Gastroesophageal sphincter (tissue), 4 donors: ENCODE results near the gene ARHGEF3. TPM values are rescaled to one million over a fixed set of nuclear protein-coding genes. Genes with fewer than 3 reads are reported as not detected.

Source experiments
- ATAC-seq: fragments of 150-250 bp; one replicate; pipeline ENCODE4 v1.9.1; 2016; ENCODE audit warnings: mild to moderate bottlenecking, moderate library complexity
- H3K27ac ChIP-seq, 4 donors: fragments of 200-600 bp; sonication (generic) in 3 of 4; 1 replicate in 3 of 4; 2 replicates in 1 of 4; pipeline ENCODE4 v1.5.1; 2016 to 2019
- H3K27me3 ChIP-seq: fragments of 200-600 bp; sonication (generic); one replicate; pipeline ENCODE4 v1.5.1; 2019
- H3K36me3 ChIP-seq, 2 donors: fragments of 200-600 bp; sonication (generic); one replicate each; pipeline ENCODE4 v1.5.1; 2019; ENCODE audit warnings: control low read depth in 1 of 2
- H3K4me1 ChIP-seq, 3 donors: fragments of 200-600 bp; sonication (generic); 1 replicate in 2 of 3; 2 replicates in 1 of 3; pipeline ENCODE4 v1.5.1; 2016 to 2019; ENCODE audit warnings: control low read depth in 2 of 3
- H3K4me3 ChIP-seq, 2 donors: fragments of 200-600 bp; sonication (generic); one replicate each; pipeline ENCODE4 v1.5.1; 2019; ENCODE audit warnings: mild to moderate bottlenecking in 1 of 2, moderate library complexity in 1 of 2
- H3K9me3 ChIP-seq, 3 donors: fragments of 200-600 bp; sonication (generic); one replicate each; pipeline ENCODE4 v1.5.1; 2017 to 2019; ENCODE audit warnings: control low read depth in 2 of 3
- EP300 ChIP-seq: sonication (generic); formaldehyde crosslinking; IDR thresholded peaks from one replicate; pipeline ENCODE4 v1.6.1; 2017; ENCODE audit warnings: antibody characterized with exemption, mild to moderate bottlenecking
- POLR2A ChIP-seq, 2 donors: fragments of 450-650 bp; IDR thresholded peaks; one replicate each; pipeline ENCODE4 v1.6.1; 2017; ENCODE audit warnings: antibody characterized with exemption in 2 of 2, mild to moderate bottlenecking in 2 of 2, moderate library complexity in 1 of 2
- POLR2AphosphoS5 ChIP-seq: sonication (generic); formaldehyde crosslinking; IDR thresholded peaks from one replicate; pipeline ENCODE4 v1.6.1; 2017; ENCODE audit warnings: antibody characterized with exemption
- WGBS, 2 donors: methylation state at CpG; one replicate each; pipeline ENCODE4 v1.1.5; 2018; ENCODE audit warnings: low coverage in 1 of 2; 5-methylcytosine and 5-hydroxymethylcytosine counted together
- total RNA-seq, 4 donors: library from RNA; depleted of rRNA; stranded (reverse); fragments of >200 nt; gene quantifications; one replicate each; pipeline ENCODE4 v1.1.0, GENCODE V29; 2016
- TF ChIP-seq, protein P1 (sequence below), 4 experiments: fragments of 200-600 bp in 2 of 4; fragments of 450-650 bp in 2 of 4; sonication (generic) in 1 of 4; IDR thresholded peaks; one replicate each; pipeline ENCODE4 v1.5.1; 2017 to 2019; ENCODE audit warnings: antibody characterized with exemption in 4 of 4, mild to moderate bottlenecking in 2 of 4, moderate library complexity in 2 of 4

Gene ARHGEF3
- total RNA-seq, 4 donors from 2014 or later = 10.1 to 21.6 (median 10.5) TPM

DNA sequence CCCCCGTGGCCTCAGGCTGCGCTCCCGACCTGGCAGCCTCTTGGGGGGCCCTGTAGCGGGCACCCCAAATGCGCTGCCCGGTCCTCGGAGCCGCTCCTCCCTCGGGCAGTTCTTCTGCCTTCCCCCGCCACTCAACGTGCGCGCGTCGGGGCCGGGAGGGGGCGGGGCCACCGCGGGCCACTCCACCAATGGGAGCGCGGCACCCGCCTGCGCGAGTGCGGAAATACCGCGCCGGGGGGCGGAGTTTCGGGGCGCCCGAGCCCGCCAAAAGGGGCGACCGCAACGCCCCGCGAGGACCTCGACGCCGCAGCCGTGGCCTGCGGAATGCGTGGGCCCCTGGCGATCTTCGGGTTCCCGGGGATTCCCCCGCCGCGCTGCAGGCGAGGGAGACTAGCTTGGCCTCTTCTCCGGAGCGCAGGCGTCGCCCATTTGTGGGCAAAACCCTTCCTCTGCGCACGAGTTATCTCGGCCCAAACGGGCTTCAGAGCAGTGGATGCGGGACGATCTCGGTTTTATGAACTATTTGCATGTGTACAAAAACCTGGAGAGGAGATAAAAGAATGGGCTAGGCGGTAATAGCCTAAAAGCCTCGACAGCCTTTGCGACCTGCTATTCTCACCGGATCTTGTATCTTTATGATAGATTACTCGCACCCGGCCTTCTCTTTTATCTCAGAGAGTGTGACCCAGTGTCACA, 118.5 kb downstream of the ARHGEF3 start, which contains the start of gene TASOR:
TASOR (minus strand) TSS at position 144 of the 696 bp plus-strand sequence. CDS start 259 bp downstream, outside the sequence.
- TF ChIP-seq EP300 (no peak), POLR2AphosphoS5 (peak; percentile 78), POLR2A (IDR thresholded peaks at IDR 0.05) (peak; percentile 74 to 75)
- Histone ChIP-seq H3K27ac (peak within 1 kb of the TSS; percentile 94 to 99 (median 98)), H3K4me1 (peaks cover 0 to 37% (median 6%) of the 10 kb centered on the region in 3 donors), H3K27me3 (no peaks in the 10 kb centered on the region), H3K36me3 (no peaks in the 10 kb centered on the region), H3K4me3 (peak within 1 kb of the TSS; percentile 68 to 73), H3K9me3 (no peaks in the 10 kb centered on the region)
- 48 to 82% methylated on average over 2 to 18 of the region's 68 CpGs for WGBS, 2 donors
- ATAC-seq = peak; percentile 96

DNA sequence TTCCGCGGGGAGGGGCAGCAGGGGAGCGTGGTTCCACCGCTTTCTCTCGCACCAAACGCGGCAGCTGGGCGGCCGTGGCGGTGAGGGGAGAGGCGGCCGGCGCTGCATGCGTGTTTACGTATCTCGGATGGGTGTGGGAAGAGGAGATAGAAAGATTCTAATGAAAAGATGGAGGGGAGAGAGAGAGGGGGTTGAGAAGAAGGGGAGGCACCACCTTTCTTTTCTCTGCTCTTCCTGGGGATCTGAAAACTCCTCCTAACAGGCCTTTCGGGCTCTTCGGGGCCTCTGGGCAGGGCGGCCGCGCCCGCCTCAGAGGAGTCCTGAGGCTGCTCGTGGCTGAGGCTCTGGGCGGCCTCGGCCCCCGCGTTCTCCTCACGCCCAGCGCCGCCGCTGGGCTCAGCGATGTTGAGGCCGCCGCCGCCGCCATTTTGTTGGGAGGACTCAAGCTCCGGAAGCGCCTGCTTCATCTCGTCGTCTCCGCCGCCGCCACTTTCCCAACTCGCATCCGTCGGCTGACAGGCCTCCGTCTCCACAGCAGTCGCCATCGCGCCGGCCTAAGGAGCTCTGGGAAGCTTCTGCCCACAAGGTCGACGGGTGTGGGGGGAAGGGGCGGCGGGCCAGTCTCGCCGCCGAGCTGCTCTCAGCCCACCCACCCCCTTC, 119.2 kb downstream of the ARHGEF3 start:
- TF ChIP-seq, protein P1, sequence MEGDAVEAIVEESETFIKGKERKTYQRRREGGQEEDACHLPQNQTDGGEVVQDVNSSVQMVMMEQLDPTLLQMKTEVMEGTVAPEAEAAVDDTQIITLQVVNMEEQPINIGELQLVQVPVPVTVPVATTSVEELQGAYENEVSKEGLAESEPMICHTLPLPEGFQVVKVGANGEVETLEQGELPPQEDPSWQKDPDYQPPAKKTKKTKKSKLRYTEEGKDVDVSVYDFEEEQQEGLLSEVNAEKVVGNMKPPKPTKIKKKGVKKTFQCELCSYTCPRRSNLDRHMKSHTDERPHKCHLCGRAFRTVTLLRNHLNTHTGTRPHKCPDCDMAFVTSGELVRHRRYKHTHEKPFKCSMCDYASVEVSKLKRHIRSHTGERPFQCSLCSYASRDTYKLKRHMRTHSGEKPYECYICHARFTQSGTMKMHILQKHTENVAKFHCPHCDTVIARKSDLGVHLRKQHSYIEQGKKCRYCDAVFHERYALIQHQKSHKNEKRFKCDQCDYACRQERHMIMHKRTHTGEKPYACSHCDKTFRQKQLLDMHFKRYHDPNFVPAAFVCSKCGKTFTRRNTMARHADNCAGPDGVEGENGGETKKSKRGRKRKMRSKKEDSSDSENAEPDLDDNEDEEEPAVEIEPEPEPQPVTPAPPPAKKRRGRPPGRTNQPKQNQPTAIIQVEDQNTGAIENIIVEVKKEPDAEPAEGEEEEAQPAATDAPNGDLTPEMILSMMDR (IDR thresholded peaks at IDR 0.05) = peak in 1 of 4 experiments; percentile 12
- TF ChIP-seq POLR2AphosphoS5 = no peak
- peak; percentile 41 to 43 for TF ChIP-seq POLR2A (IDR thresholded peaks at IDR 0.05)
- ATAC-seq = peak; percentile 82
- H3K4me3 ChIP-seq = peak overlapping the region; percentile 68 to 73
- 2% methylated on average over 28 of the region's 58 CpGs; no CpG with 5 or more reads in 1 of the 2 donors for WGBS, 2 donors
- H3K27me3 ChIP-seq = no peaks in the 10 kb centered on the region
- H3K27ac ChIP-seq = peak overlapping the region; percentile 94 to 99 (median 98)
- peaks cover 0 to 37% (median 6%) of the 10 kb centered on the region in 3 donors for H3K4me1 ChIP-seq
- no peaks in the 10 kb centered on the region for H3K9me3 ChIP-seq
- no peaks in the 10 kb centered on the region for H3K36me3 ChIP-seq

DNA sequence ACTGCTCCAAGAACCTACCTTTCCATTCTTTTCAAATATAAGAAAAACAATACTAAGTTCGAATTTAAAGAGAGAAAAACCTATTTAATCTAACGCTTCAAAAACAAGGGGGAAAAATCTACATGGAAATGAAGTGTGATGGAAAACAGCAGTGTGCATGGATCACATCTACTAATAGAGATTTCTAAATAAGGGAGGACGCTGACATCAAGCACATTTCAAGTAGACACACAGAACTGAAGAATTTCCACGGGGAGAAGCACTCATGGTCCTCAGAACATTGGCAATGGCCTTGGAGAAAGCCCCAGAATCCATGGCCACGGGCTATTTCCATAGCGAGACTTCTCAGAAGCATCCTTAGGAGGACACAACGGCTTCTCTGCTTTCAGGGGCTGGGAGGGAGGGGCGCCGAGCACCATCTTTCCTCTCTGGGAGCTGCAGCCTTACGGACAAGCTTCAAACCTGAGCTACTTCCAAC, 119.7 kb downstream of the ARHGEF3 start:
- Histone ChIP-seq H3K27me3 (no peaks in the 10 kb centered on the region), H3K27ac (peak overlapping the region; percentile 94 to 99 (median 98)), H3K4me3 (peak overlapping the region; percentile 68 to 73), H3K36me3 (no peaks in the 10 kb centered on the region), H3K9me3 (no peaks in the 10 kb centered on the region), H3K4me1 (peaks cover 0 to 37% (median 6%) of the 10 kb centered on the region in 3 donors)
- 16 to 70% methylated on average over 2 to 9 of the region's 10 CpGs for WGBS, 2 donors
- TF ChIP-seq POLR2A (IDR thresholded peaks at IDR 0.05) = no peak
- no peak for TF ChIP-seq EP300
- TF ChIP-seq, protein P1 (IDR thresholded peaks at IDR 0.05) = no peak
- no peak for ATAC-seq

DNA sequence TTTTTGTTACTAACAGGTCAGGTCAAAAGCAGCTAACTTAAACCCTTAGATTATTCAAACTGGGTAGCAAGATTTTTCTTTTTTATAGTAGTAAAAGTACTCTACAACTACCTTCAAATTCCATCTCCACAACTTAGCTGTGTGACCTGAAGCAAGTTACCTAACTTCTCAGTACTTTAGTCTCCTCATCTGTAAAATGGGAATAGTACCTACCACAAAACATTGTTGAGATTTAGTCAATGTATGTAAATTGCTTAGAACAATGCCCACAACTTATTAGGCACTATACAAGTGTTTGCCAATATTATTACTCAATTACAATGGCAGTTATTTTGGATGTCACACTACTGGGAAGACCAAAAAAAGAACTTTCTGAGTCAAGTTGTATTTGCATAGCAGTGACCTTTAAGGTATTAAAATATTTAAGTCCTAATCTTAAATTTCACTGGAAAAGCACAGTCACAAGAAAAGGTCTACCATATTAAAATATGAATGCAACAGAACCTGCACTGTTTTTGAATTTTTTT, 121.6 kb downstream of the ARHGEF3 start:
- no peaks in the 10 kb centered on the region for H3K36me3 ChIP-seq
- TF ChIP-seq EP300 (no peak), POLR2A (IDR thresholded peaks at IDR 0.05) (no peak), POLR2AphosphoS5 (no peak)
- TF ChIP-seq, protein P1 (IDR thresholded peaks at IDR 0.05) = no peak
- no peak overlapping the region for H3K4me3 ChIP-seq
- no peaks in the 10 kb centered on the region for H3K9me3 ChIP-seq
- no peak for ATAC-seq
- H3K27me3 ChIP-seq = no peaks in the 10 kb centered on the region
- H3K27ac ChIP-seq = no peak overlapping the region
- H3K4me1 ChIP-seq = peaks cover 0 to 37% (median 6%) of the 10 kb centered on the region in 3 donors

Other genes starting within 250 kb of the ARHGEF3 start
- gene CCDC66, start 244.8 kb downstream of the ARHGEF3 start, total RNA-seq = 10 to 100 TPM; 15.2 to 38.5 (median 36.9) TPM
- 10 to 100 TPM; 65.2 to 87.4 (median 76.1) TPM for gene TASOR, start 118.7 kb downstream of the ARHGEF3 start, total RNA-seq